HG03378 (cell line): ENCODE measurements around the gene DTX2.
A peak's percentile ranks its signal among the peaks of the same experiment; 100 is the strongest.
"Not testable (repeated sequence)": the region's sequence is repeated elsewhere in the genome, so short reads cannot be mapped to it uniquely, and the experiment has no call there.

Source experiments
- ATAC-seq: cut with Tn5 transposase; IDR thresholded peaks from one replicate; pipeline ENCODE4 v1.9.1; 2021; ENCODE audit warnings: mild to moderate bottlenecking, moderate library complexity; ENCODE audit not compliant: unreplicated experiment

DTX2 gene

GRCh38 chr7:76442664-76443446 is 18.7 kb upstream of the DTX2 start:
- not testable (repeated sequence) for ATAC-seq

- ATAC-seq = not testable (repeated sequence)
Measured at GRCh38 chr7:76443846-76444245, 17.7 kb upstream of the DTX2 start.

GRCh38 chr7:76445577-76446008 is 15.9 kb upstream of the DTX2 start:
- peak; percentile 94 for ATAC-seq

DNA sequence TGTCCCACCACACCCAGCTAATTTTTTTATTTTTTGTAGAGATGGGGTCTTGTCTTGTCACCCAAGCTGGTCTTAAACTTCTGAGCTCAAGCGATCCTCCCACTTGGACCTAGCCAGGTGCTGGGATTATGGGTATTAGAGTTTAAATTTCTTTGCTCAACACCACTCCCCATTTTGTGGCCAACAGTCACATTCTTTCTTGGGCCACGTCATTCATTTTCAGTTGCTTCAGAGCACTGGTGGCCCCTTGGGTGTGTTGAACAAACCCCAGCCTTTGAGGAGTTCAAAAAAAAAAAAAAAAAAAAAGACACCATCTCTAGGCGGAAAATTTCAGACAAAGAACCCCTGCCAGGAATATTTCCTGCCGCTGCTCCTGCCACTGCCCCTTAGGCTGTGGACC is 4.5 kb upstream of the DTX2 start:
- ATAC-seq = not testable (repeated sequence)

GRCh38 chr7:76458504-76458903 is 3.0 kb upstream of the DTX2 start:
- ATAC-seq = not testable (repeated sequence)

DNA sequence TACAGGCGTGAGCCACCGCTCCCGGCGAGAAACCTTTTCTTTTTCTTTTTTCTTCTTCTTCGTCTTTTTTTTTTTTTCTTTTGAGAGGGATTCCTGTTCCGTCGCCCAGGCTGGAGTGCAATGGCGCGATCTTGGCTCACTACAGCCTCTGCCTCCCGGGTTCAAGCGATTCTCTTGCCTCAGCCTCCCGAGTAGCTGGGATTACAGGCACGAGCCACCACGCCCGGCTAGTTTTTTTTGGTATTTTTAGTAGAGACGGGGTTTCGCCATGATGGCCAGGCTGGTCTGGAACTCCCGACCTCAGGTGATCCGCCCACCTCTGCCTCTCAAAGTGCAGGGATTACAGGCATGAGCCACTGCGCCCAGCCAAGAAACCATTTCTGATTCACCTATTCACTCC is 742 bp upstream of the DTX2 start:
- not testable (repeated sequence) for ATAC-seq

GRCh38 chr7:76462271-76462882 is 868 bp downstream of the DTX2 start:
- ATAC-seq = not testable (repeated sequence)

- not testable (repeated sequence) for ATAC-seq
Measured at GRCh38 chr7:76464959-76465358, 3.5 kb downstream of the DTX2 start.

GRCh38 chr7:76465950-76466349 is 4.4 kb downstream of the DTX2 start:
- not testable (repeated sequence) for ATAC-seq

DNA sequence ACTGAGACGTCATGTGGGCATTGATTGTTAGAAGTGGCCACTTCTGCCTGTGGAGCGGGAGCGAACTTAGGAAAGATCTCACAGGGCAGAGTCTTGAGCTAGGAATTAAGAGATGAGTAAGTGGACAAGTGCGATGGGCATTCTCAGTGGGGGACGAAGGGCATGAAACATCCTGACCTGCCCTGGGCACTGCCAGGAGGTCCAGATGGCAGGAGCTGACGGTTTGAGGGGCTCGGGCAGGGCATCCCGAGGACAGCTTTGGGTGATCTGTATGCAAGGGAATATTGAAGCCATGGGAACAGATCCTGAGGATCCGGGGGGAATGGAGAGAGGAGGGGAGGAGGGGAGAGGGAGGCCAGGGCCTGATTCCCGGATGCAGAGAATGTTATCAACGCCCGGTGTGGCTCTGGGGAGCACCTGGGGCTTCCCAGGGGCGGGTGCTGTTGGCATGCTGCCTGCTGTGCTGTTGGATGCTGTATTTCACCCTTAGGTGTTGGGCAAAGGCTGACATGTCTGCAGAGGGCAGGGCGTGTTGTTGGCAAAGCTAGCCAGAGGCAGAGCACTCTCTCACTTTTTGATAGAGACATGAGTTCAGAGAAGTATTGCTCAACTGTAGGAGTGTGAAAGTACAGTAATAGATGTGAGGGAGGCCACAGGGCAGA is 6.4 kb downstream of the DTX2 start:
- ATAC-seq = peak; percentile 42

DNA sequence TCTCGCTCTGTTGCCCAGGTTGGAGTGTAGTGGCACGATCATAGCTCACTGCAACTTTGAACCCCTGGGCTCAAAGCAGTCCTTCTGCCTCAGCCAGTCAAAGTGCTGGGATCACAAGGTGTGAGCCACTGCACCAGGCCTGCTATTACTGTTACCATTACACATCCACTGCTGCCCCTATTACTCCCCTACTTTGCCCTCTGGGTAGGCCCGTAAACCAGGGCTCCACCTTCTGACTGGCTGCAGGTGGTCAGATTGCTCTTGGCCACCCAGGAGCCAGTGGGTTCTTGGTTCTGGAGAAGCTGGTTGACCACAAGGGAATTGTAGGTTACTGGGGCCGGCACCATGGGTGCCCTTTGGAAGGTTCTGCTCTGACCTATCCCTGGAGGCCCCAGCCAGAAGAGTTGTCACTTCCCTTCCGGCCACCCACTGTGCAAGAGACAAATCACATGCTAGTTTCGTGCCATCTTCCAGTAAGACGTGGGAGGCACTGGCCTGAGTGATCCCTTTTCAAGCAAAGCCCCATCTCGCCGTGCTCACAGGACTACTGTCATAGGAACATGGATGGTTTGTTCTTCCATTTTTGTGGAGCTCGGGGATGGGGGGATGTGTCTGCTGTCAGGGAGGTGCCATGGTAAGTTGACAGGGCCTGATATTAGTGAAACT is 10.2 kb downstream of the DTX2 start:
- ATAC-seq = not testable (repeated sequence)

- not testable (repeated sequence) for ATAC-seq
Measured at GRCh38 chr7:76473097-76473496, 11.6 kb downstream of the DTX2 start.

DNA sequence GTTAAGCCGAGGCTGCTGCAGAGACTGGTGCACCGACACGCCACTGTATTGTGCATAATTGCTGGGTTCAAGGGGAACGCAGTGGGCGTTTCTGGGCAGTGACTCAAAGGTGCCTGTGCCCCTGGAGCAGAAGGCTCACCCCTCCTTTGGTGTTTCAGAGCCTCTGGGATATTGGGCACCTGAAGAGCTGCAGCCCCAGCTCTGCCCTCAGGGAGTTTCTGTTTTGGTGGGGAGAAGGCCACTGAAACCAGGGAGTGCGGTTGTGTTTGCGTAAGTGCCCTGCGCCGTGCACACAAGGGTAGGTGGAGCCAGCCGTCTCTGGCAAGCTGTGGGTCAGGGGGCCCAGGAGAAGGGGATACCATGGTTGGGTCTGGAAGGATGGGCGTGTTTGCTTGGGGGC is 14.8 kb downstream of the DTX2 start:
- not testable (repeated sequence) for ATAC-seq

DNA sequence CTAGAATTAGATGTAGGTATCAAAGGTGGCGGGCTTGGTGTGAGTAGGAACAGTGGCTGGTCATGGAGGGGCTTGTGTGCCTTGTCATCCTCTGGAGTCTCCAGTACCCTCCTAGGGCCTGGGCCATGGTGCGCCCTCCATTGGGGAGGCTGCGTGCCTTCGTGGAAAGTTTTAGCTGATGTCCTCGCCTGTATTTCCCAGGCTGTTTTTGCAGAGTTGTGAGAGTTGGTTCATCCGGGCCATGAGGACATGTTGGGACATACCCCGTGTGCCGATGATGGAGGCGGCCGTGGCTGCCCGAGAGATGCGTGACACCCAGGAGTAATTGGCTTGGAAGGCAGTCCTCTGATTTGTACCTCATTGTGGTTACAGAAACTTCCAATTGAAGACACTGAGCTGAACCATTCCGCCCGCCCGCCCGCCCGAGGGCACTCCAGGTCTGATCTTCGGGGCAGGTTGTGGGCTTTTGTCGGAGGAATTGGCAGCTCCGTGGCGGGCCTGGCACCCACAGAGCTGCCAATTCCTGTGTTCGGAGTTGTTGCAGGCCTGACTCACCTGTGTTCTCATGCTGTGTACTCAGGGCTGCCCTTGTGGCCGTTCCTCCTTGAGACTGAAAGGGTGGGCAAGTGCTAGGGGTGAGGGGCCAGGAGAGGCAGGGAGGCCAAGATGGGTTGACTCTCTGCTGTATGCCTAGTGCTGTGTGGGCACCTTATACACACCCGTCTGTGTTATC is 15.4 kb downstream of the DTX2 start:
- ATAC-seq = not testable (repeated sequence)

DNA sequence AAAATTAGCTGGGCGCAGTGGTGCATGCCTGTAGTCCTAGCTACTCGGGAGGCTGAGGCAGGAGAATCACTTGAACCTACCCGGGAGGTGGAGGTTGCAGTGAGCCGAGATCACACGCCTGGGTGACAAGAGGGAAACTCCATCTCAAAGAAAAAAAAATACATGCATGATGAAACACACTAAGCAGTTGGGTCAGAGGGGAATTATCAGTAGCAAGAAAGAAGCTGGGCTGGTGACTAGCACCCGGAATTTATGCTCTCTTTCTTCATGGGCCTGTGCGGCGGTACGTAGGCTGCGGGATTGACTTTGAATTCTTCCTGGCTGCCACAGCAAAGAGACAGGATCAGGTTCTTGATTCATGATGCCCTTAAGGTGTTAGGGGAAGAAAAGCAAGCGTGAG is 18.1 kb downstream of the DTX2 start:
- not testable (repeated sequence) for ATAC-seq

GRCh38 chr7:76480403-76481253 is 19.1 kb downstream of the DTX2 start:
- not testable (repeated sequence) for ATAC-seq

DNA sequence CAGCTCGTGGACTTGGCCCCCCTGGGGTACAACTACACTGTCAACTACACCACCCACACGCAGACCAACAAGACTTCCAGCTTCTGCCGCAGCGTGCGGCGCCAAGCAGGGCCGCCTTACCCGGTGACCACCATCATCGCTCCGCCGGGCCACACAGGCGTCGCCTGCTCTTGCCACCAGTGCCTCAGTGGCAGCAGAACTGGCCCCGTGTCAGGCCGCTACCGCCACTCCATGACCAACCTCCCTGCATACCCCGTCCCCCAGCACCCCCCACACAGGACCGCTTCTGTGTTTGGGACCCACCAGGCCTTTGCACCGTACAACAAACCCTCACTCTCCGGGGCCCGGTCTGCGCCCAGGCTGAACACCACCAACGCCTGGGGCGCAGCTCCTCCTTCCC is 21.2 kb downstream of the DTX2 start:
- not testable (repeated sequence) for ATAC-seq

GRCh38 chr7:76483081-76483480 is 21.6 kb downstream of the DTX2 start:
- ATAC-seq = not testable (repeated sequence)

DNA sequence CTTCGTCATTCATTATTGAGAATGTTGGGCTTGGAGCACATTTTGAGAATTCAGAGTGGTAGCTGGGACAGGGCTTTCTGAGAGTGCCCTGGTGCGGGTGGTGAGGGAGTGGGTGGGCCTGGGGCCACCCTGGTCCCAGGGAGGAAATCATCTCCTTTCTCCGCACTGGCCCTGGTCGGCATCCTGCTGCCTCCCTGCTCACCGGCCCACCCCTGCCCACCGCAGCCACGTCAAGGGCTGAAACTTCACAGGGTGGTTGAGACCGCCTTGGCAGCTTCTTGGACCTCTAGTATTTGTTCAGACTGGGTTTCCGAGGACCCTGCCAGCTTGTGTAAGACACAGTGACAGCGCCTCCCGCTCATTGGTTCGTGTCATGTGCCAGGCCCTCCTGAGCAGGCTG is 22.9 kb downstream of the DTX2 start:
- ATAC-seq = not testable (repeated sequence)
